GOT3 (cell line): ENCODE data around the gene SNX20.

Experiments
- DNase-seq: peaks from one replicate; lab custom pipeline; 2025; ENCODE audit warnings: mixed read lengths; lab: John Stamatoyannopoulos, UW

The SNX20 gene

GRCh38 chr16:50679676-50680555 lies 1.2 kb downstream of the SNX20 start:
- DNase-seq = no peak

DNA sequence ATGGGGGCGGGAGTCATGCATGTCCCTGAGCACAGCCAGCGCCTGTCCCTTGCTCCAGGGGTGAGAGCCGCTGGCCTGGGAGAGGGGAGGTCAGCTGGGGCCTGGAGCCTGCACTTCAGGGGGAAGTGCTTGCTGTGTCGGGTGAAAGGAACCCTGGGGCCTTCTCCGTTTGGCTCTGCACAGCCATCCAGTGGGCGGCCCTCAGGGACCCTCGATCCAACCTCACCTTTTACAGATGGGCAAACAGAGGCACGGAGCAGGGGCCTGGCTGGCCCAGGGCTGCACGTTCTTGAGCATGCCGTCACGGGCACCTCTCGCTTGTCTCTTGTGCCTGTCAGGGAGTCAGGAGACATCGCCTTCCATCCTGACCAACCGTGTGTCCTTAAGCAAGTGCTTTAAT lies 1.8 kb downstream of the SNX20 start:
- no peak for DNase-seq

GRCh38 chr16:50678531-50678930 lies 2.6 kb downstream of the SNX20 start:
- DNase-seq = no peak

DNA sequence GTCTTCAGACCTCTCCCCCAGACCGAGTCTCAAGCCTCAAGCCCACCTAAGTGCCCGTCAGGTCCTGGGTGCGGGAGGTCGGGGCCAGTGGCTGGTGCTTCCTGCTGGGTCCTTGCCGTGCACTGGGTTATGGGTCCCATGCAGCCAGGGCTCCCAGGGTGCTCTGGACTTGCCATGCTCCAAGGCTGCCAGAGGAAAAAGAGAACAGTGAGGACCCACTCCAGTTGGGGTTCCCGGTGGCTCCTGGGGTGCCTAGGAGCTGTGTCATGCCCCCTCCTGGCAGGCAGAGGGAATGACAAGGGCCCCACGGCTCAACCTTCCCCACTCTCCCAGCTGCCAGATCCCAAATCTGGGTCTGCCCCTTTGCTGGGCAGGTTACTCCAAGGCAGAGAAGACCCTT lies 3.8 kb downstream of the SNX20 start:
- DNase-seq = no peak

- DNase-seq = no peak
Observed at GRCh38 chr16:50676684-50677225, 4.4 kb downstream of the SNX20 start.

- no peak for DNase-seq
Observed at GRCh38 chr16:50675686-50676610, 5.2 kb downstream of the SNX20 start.

DNA sequence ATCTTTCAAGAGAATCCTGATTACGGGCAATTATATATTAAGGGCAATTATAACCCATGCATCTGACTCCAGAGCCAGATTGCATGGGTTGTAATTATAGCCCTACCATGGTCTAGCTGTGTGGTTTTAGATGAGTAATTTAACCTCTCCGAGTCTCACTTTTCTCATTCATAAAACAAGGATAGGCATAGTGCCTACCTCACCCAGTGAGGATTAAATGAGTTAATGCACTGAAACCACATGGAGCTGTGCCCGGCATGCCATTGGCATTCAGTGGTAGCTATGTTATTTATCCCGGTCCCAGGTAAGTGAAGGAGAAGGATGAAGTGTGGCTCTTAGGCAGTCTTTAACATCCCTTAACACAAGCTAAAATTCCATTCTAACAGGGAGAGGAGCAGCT lies 6.3 kb downstream of the SNX20 start:
- DNase-seq = no peak

- no peak for DNase-seq
Observed at GRCh38 chr16:50673496-50674275, 7.4 kb downstream of the SNX20 start.

DNA sequence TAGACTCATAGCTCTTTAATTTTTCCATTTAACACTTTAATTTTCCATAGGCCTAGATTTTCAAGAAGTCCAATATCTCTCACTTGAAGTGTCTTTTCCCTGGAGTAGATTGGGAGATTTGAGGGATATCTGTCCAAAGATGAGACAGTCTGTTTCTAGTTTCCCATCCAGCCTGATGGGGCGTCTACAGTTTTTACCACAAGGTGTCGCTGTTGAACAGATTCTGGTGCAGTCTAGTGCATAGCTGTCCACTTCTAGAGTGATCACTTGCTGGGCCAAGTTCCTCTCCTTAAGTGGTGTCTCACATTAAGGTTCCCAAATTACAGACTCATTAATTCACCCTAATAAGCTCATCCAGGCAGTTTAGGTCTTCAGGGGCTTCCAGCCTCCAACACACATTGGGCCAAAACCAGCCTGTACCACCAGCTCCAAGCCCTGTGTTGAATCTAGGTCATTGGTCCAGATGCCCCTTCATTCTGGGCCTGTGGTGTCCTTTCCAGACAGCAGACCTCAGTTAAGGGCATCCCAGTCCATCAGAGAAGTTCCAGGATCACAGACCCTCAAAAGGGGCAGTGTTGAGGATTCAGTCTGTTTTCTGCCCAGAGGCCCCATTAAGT lies 9.4 kb downstream of the SNX20 start:
- DNase-seq = no peak

GRCh38 chr16:50670476-50670875 lies 10.6 kb downstream of the SNX20 start:
- no peak for DNase-seq

DNA sequence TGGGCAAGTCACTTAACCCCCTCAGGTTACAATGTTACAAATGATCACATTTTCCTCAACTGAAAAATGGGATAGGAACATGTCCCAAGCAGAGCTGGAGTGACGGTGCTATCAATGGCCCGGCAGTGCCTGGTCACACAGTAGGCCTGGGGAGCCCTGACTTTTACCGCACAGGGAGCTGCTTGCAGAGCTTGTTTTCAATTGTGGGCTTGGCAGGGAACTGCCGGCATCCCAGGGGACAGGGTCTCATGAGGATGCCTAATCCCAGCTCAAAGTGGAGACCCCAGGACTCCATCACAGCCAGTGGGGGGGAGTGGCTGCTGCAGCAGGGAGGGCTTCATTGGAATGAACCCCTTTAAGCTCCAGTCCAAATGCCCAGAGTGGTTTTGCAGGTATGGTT lies 11.4 kb downstream of the SNX20 start:
- no peak for DNase-seq

GRCh38 chr16:50668368-50669008 lies 12.6 kb downstream of the SNX20 start:
- no peak for DNase-seq

DNA sequence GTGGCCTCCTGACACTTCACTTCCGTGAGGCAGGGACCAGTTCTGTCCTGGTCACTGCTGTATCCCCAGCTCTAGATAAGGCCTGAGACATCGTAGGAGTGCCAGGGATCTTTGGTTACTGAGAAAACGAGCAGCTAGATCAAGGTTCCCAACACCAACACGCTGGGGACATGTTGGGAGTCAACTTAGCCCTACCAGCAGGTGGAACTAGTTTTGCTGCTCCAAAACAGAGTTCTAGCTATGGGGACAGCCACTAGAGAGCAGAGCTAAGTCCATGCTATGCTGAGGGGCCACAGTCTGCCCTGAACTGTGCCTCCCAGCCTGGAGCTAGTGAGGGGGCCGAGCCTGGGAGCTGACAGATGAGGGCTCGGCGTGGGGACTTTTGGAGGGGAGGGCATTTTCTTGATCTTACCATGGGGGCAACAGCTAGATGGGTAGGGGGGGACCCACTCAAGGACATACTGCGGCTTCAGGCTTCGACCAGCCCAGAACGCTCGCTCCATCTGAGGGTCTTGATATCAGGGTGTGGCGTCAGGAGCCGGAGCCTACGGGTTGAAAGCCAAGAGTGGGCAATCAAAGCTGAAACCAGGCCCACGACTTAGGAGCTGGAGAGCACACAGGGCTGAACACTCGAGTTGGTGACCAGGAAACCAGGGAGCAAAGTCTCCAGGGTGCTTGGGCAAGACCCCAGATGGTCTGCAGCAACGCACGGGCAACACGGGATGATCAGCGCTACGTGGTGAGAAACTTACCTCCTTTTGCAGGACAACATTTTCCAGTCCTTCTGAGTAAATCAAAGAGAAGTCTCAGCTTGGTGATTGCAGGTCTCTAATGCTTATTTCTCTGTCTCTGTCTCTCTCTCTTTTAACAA lies 13.4 kb downstream of the SNX20 start:
- no peak for DNase-seq

- DNase-seq = no peak
Observed at GRCh38 chr16:50666658-50667496, 14.2 kb downstream of the SNX20 start.

DNA sequence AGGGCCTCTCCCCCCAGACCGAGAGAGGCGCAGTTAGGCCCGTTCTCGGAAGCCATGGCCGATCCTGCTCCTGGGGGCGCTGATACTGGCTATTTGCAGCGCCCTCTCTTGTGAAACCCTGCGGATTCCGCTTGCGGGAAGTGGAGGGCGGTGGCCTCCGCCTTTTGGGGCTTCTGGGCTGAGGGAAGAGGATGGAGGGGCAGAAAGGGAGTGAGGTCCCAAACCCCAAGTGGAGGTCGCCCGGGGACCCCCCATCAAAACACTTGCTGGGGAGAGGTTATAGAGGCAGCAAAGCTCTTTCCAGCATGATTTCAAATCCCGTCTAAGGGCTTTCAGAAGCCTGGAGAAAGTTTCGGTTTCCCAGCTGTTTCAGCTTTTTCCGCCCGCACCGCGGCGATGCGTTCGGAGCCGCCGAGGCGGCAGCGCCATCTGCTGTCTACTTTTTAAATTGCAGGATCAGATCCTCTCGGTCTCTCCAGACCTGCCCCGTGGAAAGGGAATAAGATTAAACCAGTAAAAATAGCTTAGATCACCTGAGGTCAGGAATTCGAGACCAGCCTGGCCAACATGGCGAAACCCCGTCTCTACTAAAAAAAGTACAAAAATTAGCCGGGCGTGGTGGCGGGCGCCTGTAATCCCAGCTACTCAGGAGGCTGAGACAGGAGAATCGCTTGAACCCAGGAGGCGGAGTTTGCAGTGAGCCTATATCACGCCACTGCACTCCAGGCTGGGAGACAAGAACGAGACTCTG lies 15.8 kb downstream of the SNX20 start:
- peak; percentile 50 for DNase-seq

- DNase-seq = no peak
Observed at GRCh38 chr16:50664270-50664669, 16.8 kb downstream of the SNX20 start.

DNA sequence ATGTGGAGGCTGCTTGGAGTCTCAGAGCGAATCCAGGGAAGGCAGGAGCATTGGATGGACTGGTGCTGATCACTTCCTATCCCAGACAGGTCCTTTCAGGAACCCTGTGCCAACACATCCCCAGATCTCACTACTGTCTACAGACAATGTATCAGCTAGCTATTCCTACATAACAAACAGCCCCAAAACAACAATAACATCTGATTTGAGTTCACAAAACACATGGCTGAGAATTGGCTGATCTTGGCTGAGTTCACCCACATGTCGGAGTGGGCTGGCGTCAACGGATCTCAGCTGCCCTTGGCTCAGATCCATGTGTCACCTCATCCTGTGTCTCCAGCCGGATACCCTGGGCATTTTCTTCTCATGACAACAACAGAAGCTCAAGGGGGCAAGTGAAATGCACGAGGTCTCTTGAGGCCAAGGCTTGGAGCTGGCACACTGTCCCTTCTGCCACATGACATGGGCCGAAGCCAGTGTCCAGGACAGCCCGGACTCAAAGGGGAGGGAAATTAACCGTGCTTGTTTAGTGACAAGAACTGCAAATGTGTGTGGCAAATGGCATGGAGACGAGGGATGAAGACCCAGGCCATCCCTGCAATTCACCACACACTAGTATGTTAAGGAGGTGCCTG lies 18.7 kb downstream of the SNX20 start:
- DNase-seq = no peak

- no peak for DNase-seq
Observed at GRCh38 chr16:50659806-50660205, 21.3 kb downstream of the SNX20 start.
